HG02885 (cell line): ENCODE measurements around the gene OST4.
A peak's percentile ranks its signal among the peaks of the same experiment; 100 is the strongest.

Experiments
- ATAC-seq: cut with Tn5 transposase; IDR thresholded peaks from one replicate; pipeline ENCODE4 v1.9.1; 2021; ENCODE audit warnings: mild to moderate bottlenecking; ENCODE audit not compliant: unreplicated experiment, poor library complexity

OST4 gene

GRCh38 chr2:27058210-27058609 is 13.2 kb downstream of the OST4 start:
- ATAC-seq = no peak

GRCh38 chr2:27057184-27057583 is 14.3 kb downstream of the OST4 start:
- no peak for ATAC-seq

GRCh38 chr2:27054721-27055120 is 16.7 kb downstream of the OST4 start:
- no peak for ATAC-seq

- no peak for ATAC-seq
These were observed 17.7 kb downstream of the OST4 start for GRCh38 chr2:27053776-27054175.

GRCh38 chr2:27053321-27053720 is 18.1 kb downstream of the OST4 start:
- no peak for ATAC-seq

GRCh38 chr2:27051902-27052645 is 19.4 kb downstream of the OST4 start:
- ATAC-seq = no peak

- peak; percentile 70 for ATAC-seq
These were observed 20.2 kb downstream of the OST4 start, which contains the start of gene AGBL5 for GRCh38 chr2:27050996-27051901. Gene AGBL5, plus strand, starts transcription at chr2:27051668. Its CDS starts 1,291 bp downstream, at chr2:27052959.

GRCh38 chr2:27050281-27050995 is 21.0 kb downstream of the OST4 start:
- ATAC-seq = peak; percentile 54

GRCh38 chr2:27049422-27050280 is 21.8 kb downstream of the OST4 start:
- peak; percentile 41 for ATAC-seq

- ATAC-seq = no peak
These were observed 28.3 kb downstream of the OST4 start for GRCh38 chr2:27042985-27043634.

GRCh38 chr2:27042159-27042661 is 29.2 kb downstream of the OST4 start:
- ATAC-seq = peak; percentile 81

- ATAC-seq = peak; percentile 39
These were observed 29.7 kb downstream of the OST4 start for GRCh38 chr2:27041752-27042151.

- ATAC-seq = no peak
These were observed 31.2 kb downstream of the OST4 start for GRCh38 chr2:27040282-27040681.

GRCh38 chr2:27039871-27040270 is 31.6 kb downstream of the OST4 start:
- ATAC-seq = no peak

GRCh38 chr2:27039426-27039825 is 32.0 kb downstream of the OST4 start:
- no peak for ATAC-seq

GRCh38 chr2:27038631-27039339 is 32.7 kb downstream of the OST4 start:
- ATAC-seq = no peak

GRCh38 chr2:27038012-27038411 is 33.4 kb downstream of the OST4 start:
- no peak for ATAC-seq

- no peak for ATAC-seq
These were observed 38.1 kb downstream of the OST4 start for GRCh38 chr2:27033253-27033852.
